Measurements from ENCODE around the gene SIGLEC5.

Gene SIGLEC5

DNA sequence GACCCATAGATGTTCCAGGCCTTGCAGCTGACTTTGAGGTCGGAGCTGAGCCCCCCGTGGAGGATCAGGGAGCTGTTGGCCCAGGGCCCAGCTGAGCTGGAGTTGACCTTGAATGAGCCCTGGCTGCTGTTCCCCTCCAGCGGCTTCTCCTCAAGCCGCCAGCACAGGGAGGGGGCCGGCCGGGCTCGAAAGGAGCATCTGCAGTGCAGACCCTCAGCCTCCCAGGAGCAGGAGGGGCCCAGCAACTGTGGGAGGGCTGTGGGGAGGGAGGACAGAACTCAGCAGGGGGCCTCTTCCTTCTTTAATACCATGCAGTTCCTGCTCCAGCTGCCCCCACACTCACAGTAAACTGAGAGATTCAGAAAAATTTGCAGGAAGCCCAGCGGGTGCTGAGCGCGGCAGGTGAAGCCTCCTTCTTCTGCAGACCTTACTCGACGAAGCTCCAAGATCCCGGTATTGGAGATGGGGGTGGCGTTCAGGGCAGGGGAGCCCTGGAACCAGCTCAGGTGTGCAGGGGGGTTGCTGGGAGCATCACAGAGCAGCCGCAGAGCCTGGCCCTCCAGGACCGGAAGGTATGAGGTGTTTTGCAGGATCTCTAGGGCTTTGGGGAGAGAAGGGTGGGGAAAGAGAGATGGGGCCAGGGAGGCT, 2.6 kb downstream of the SIGLEC5 start:
- DNase-seq, result no peak

DNA sequence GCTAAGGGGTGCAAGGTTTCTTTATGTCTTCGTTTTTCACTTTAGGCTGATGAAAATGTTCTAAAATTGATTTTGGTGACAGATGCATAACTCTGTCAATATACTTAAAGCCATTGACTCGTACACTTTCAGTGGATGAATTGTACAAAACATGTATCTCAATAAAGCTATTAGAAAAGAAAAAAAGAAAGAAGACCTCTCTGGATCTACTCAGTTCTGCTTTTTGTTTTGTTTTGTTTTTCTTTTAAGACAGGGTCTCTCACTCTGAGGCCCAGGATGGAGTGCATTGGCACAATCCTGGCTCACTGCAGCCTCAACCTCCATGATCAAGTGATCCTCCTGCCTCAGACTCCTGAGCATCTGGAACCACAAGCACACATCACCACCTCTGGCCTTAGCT, 3.5 kb downstream of the SIGLEC5 start:
- DNase-seq, result no peak

DNA sequence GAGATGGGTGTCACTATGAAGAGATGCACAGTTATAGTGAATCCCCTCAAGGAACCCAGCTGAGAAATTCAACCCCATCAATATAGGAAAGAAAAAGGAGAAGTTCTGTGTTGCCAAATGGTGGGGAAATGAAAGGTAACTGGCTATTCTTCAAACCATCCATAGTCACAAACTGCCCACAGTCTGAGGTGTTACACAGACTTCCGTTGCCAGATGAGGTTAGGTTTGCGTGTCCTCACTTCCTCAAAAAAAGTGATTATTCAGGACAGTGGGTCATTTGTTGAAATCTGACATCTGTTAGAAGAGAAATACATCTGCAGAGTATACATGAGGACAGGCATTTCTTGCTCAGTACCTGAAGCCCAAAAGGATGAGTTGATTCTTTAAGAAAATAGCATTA, 9.0 kb downstream of the SIGLEC5 start:
- no peak for DNase-seq

DNA sequence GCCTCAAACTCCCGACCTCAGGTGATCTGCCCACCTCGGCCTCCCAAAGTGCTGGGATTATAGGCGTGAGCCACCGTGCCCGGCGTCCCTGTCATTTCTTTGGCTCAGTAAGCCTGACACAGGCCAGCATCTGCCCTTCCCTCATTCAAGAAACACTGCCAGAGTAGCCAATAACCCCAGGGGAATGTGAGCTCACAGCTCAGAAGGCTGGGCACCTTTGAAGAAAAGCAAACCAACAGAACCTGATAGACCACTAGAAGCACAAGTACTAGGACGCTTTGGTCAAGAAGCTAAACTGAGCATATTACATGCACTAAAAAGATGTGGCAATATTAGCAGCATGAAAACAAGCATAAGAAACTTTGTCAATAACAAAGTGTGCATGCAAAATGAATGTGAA, 14.2 kb downstream of the SIGLEC5 start:
- no peak for DNase-seq

DNA sequence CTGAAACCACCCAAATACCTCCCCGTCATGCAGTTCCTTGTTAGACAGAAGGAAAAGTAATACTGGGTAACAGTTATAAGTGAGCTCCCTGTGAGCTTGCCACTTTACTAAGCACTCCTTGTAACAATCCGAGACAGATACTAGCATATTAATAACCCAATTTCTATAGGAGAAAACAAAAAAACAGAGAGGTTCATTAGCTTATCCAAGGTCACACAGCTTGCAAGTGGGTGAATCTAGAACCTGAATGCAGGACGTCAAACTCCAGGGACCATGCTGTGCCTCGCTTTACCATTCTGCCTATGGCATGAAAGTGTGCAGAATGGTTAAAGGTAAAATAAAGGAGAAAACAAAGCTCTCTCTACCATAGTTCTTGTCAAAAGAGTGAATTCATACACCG, 15.4 kb downstream of the SIGLEC5 start:
- DNase-seq, result no peak

DNA sequence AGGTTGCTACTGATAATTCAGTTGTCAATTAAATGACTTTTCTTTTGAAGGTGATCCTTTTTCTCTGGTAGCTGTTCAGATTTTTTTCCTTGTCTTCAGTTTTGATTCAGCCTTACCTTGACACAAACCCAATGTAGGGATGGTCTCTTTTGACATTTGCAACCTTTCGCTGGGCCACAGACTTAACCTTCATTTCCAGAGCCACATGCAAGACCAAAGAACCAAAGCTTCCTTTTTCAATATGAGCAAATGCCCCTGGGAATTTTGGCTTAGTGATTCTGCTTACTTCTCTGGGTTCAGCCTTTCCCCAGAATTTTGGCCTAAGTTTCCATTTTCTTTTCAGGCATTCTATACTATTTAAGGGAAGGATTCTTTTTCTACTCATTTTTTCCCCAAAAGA, 19.6 kb downstream of the SIGLEC5 start:
- no peak for DNase-seq

DNA sequence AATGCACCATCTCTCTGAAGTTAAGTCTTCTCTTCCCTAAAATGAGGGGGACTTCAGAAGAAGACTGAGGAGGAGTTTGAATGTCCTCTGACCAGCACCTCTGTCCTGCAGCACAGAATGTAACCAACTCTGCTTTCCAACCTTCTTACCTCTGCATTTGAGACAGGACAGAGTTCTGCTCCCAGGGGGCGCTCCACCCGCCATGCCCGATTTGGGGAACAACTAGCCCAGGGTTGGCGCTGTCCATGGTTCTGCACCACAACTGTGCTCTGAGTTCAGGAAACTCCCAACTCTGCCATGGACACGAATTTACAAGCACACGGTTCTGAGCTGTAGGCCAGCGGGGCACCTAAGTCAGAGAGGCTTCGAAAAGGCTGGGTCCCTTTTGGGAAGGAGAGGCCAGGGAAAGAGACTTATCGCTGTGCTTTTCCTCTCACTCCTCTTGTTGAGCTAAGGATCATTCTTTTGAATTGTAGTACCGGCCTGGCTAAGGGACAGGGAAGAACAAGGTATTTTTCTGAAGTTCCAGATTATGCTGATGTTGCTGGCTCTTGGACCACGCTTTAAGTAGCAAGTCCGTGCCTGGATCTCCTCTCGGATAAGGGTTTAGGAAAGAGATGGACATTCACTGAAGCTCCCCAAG, 22.2 kb downstream of the SIGLEC5 start:
- peak; percentile 81 to 86 for DNase-seq

DNA sequence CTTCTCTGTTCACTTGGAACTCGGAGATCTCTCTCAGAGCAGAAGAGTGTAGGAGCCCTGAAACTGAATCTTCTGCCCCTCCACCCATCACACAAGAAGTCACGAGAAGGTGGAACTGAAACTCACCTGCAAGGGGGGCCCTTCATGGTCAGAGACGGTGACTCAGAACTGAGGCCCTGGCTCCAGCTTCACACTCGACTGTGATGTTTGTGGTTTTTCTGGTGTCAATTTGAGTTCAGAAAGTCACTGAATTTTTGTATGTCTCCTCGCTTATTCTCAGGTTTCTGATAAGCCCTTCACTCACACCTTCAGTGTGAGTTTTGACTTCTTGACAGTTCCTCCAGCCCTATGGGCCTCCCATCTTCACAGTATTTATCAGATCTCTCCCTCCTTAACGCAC, 23.1 kb downstream of the SIGLEC5 start:
- DNase-seq, result peak; percentile 32 to 51

DNA sequence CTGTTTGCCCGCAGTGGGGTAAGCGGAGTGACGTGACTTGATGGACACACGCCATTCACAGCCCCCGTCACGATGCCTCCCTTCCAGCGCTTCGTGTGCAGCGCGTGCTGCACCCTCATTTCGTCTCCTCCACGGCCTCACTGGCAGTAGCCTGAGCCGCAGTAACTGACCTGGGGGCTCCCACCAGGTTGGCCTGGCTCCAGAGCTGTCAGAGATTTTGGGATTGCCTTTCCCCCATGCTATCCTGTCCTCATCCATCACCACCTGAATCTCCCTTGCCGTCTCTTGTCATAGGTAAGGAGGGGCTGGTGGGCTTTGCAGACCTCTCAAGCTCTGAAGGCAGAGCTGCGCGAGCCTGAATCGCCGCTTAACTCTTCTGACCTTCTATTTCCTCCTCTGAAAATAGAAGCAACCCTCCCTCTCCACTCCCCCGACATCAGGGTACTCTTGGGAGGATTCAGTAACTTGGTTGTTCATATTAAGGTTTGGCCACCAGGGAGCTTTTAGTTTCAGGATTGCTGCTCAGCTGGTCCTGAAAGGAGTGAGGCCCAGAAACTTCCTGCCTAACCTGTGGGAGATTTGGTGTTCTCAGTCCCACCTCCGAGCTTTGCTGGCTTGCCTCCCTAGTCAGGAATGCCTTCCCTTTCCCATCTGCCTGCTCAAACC, 27.9 kb downstream of the SIGLEC5 start:
- no peak for DNase-seq

DNA sequence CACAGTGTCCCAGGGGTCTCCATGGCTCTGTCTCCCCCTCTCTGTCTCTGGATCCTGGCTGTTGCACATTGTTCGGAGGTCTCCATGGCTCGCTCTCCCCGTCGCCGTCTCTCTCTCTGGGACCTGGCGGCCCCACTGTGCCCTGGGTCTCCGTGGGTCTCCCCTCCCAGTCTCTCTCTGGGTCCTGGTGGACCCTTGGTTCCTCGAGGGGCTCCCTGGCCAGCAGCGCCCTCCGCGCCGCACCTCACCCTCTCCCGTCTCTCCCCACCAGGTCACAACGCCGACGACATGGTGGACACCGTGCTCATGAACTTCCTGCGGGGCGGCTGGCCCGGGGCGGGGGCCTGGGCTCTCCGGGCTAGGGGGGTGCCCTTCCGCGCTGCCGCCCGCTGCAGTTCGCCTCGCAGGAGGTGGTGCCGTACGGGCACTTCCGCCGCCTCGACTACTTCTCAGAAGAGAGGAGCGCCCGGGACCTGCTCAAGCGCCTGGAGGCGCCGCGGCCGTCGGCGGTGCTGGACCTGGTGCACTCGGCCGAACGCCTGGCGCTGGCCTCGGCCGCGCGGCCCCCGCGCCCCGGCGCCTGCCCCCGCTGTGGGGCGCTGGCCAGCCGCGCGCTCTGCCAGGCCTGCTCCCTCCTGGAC, 29.1 kb downstream of the SIGLEC5 start:
- DNase-seq, result no peak

DNA sequence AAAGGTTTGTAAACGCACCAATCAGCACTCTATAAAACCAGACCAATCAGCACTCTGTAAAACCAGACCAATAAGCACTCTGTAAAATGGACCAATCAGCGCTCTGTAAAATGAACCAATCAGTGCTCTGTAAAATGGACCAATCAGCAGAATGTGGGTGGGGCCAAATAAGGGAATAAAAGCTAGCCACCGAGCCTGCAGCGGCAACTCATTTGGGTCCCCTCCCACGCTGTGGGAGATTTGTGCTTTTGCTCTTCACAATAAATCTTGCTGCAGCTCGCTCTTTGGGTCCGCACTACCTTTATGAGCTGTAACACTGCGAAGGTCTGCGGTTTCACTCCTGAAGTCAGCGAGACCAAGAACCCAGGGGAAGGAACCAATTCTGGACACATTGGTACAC, 31.1 kb downstream of the SIGLEC5 start:
- no peak for DNase-seq

DNA sequence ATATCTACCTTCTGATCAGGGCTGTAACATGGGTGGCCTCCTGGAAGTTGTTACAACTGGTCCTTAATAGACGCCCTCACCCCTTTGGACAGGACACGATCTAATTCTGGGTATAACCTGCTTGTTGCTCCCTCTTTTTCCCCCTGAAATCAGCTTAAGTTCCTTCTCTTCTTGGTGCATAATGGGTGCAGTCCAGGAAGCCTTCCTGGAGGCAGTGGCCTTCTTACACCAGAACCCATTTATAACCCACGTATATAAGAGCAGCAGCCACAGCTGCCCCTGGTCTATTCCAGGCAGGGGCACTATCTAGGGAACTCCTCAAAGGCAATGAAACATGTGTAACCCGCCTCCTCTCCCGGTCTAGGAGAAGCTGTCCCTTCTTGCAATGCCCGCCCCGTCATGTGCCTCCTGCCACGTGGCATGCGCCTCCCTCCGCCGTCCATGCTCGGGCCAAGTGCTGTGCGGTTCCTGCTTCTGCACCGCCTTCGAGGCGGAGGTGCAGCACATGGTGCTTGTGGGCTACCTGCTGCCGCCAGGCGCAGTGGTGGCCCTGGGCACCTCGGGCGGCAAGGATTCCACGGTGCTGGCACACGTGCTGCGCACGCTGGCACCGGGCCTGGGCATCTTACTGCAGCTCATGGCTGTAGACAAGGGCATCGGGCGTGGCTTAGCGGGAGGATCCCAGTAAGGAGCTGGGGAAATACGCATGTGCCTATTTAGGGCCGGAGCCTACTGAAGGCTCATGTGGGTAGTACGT, 31.9 kb downstream of the SIGLEC5 start:
- DNase-seq, result no peak

DNA sequence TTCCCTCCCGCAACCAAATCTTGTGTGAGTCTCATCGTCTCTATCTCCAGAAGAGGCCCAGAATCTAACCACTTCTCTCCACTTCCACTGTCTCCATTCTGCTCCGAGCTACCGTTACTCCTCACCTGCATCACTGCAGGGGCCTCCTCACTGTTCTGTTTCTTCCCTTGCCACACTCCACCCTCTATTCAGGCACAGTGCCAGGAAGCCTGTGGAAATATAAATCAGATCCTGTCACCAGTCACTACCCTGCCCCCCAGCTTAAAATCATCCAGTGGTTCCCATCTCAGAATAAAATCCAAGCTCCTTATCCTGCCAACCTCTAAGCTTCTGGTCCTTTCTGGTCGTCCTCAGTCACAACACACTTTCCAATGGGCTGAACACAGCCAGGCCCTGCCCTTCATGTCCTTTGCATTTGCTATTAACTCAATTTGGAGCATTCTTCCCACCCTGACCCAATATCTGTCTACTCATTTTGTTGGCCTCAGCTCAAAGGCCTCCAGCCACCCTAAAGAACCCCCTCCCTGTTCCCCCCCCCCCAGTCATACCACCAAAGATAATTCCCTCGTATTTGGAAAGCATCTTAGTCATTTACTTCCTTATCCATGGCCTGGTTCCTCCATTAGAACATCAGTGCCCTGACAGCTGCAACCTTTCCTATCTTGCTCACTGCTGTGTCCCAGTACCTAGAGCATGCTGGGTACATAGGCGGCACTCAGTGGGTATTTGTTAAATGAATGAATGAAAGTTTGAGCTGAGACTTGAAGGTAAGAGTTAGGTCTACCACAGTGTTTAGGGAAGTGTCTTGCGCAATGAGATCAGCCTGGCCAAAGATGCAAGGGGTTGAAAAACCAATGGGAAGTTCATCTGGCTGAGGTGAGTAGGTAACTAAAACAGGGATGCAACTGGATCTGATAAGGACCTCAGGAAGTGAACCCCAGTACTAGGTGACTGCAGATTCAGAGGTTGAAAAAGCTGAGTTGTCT, 34.7 kb downstream of the SIGLEC5 start:
- no peak for DNase-seq

DNA sequence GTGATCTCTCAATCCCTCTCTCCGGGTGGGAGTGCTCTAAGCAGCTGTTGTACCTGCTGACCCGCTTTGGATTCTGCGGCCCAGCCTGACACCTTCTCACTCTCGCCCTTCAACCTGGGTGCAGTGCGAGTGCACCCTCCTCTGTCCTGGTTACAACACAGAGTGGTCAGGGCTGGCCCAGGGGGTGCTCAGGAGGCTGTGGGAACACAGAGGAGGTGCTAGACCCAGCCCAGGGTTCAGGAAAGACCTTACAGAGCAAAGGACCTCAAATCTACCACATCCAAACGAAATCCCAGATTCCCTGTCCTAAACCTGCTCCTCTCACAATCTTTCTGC, 35.5 kb downstream of the SIGLEC5 start:
- no peak for DNase-seq

DNA sequence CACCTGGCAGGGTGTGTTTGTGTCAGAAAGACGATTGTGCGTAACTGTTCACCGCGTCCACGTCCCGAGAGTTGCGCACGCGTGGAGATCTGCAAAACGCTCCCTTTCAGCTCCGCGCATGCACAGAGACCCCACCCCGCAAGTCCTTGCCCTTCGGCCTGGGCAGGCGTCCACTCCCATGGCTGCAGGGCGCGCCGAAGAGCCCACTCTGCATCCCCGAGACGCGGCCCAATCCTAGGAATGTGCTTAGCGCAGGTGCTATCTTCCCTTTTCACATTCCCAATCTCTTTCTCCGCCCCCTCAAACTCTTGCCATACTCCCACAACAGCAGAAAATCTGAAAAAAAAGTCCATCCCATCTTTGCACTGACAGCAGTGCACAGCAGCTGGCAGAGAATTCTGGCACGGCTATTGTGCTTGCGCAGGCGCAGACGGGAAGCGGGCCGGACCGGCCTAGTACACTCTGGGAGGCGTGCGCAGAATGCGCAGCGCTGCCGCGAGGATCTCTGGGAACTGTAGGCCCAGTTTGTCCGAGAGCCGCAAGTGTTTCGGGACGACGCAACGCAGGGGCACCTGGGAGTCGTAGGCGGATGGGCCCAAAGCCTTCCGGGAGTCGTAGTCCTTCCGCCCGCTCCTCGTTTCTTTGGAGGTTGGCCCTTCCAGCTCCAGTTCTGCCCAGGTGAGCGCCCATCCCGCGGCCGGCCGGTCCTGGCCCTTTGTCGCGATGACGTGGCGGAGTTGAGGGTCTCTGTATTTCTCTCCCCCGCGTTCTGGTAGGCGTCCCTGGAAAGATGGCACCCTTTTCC, 36.0 kb downstream of the SIGLEC5 start:
- peak; percentile 95 to 97 for DNase-seq

DNA sequence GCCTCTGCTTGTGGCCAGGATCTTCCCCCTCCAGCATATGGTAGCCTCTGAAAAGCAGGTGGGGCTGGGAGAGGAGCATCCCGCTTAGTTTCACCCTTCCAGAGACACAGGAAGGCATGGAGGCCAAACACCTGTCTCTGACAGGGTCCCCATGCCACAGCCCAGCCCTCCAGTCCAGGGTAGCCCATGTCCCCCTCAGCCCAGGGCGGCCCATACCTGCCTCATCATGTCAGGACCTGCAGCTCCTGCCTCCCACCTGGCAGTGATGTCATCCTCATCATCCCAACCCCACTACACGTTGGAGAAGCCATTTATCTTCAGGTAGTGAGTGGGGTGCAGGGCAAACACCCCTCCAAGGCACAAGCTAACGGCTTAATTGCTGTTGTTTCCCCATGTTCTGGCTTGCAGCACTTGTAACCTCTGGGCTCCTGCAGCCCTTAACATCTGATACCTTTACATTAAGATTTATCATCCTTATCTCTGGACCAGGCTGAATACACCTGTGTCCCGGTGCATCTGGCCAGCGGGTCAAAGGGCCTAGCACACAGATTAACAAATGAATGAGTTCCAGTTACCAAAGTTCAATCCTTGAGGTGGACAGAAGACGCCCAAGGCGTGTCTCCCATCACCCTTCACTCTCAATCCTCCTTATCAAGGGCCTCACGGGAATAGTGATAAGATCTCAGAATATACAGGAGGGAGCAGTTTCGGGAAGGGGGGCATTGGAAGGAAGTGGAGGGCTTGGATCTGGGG, 36.9 kb downstream of the SIGLEC5 start:
- no peak for DNase-seq

DNA sequence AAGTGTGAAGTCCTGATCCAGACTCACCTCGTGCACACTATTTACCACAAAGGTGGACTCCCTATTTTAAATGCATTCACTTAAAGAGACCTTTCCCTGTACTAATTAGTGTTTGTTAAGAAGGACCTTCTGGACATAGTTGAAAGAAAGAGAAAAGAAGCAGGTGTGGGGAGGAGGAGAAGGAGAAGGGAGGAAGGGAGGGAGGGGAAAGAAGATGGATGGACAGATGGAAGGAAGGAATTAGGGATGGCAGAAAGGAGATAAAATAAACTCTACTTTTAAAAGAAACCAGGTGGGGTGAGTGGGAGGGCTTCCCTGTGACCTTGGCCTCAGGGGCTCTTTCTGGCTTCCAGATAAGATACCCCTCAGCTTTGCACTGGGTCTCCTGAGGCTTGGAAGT, 37.7 kb downstream of the SIGLEC5 start:
- DNase-seq, result no peak

DNA sequence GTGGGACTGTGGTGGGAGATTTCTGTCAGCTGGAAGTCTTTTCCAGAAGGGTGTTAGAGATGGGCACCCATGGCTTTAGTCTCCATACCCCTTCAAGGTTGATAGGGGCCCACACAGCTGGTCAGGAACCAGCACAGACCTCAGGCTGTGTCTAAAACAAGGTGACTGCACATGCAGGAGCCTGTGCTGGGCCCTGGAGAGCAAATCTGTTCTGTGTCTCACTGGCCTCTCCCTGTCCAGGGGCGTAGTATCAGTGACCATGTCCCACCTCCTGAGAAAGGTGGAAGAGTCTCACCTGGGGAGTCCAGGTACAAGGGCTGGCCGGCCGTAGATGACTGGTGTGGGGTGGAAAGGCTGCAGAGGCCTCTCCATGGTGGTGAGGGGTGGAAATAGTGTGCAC, 39.8 kb downstream of the SIGLEC5 start:
- DNase-seq, result no peak

DNA sequence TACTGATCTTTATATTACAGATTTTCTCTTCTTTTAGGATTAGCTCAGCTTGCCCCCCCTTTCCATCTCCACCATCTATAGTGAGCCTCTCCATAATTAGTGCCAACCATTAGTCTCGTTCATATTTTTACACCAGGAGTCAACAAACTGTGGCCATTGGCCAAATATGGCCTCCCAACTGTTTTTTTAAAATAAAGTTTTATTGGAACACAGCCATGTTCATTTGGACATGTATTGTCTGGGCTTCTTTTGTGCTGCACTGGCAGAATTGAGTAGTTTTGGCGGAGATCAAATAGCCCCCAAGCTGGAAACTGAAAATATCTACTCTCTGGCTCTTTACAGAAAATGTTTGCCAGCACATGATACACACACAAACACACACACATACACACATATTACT, 40.7 kb downstream of the SIGLEC5 start:
- no peak for DNase-seq

Data from activated CD4-positive, alpha-beta T cell treated with anti-CD3 and anti-CD28 coated beads, Interleukin-2, amount 50 U/mL, for 48 hours (primary cell).